Putamen (tissue), 1 donor: ENCODE data around the gene RASEF.

Experiments
- DNase-seq: peaks from one replicate; pipeline ENCODE4 v3.0.0-alpha.2; 2016; ENCODE audit warnings: low spot score

Gene RASEF

DNA sequence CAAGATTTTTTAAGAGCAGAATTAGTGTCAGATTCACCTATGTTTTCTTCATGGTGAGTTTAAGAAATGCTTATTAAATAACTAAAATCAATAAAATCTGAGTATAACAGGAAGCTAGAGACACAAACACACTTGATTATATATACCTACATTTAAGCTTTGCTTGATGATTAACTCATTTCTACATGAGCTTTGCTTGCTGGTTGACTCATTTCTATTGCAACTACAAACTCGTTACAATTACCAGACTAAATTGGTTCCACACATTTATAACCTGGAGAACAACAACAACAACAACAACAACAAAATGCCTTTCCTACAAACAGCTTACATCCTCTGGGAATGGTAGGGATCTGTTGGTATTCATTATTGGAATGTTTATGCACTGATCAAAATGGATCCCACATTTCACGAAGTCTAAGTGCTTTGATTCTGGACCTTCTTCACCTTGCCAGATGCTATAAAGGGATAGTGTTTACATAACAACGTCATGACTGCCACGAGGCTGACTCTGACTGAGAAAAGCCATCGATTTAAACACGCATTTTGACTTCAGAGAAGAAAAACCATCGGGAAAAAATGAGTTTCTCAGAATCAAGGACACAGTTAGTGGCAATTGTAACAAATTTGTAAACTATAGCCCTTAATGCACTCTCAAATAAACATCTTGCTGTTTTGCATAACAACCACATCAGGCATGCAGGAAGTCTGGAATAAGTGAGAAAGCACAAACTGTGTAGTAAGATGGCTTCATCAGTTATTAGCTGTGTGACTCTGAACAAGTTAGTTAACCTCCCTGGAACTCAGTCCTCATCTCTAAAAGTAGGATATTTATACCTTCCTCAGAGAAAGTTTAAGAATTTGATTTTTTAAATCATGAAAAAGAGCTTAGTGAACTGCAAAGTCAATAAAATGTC lies 49.8 kb downstream of the RASEF start:
- no peak for DNase-seq

GRCh38 chr9:83012168-83012921 lies 50.6 kb downstream of the RASEF start:
- DNase-seq = no peak

DNA sequence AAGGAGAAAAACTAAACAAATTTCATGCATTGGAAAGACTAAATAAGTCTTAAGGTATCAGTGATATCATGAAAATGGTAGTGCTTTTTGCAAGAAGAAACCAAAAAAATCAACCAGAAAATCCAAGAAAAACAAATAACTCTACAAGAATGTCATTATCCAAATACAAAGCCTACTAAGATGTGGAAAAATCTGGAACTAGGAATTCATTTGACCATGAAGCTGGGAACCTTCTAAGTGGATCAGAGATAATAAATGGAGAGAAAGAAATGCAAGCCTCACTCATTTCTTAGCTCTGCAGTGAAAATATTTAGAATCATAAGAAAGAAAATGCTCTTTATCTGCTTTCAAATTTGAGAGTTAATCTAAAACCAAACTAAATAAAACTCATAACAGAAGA lies 51.3 kb downstream of the RASEF start:
- no peak for DNase-seq

- DNase-seq = no peak
Observed at GRCh38 chr9:83007521-83008300, 55.2 kb downstream of the RASEF start.

DNA sequence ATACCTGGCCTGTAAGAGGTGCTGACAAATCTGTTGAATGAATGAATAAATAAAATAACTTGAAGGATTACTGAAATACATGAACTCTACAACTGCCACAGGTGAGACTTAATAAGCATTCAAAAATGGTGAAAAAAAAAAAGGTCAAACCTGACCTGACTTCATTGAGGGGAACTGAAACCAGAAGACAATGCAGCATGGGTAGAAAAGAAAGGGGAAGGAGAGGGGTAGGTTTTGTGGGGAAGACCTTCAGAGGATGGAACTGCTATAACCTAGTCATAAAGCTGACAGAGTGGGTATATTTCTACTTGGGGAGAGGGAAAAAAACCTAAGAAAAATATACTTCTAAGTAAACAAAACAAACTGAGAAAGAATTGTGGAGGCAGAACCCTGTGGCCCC lies 56.6 kb downstream of the RASEF start:
- DNase-seq = no peak

GRCh38 chr9:83005963-83006362 lies 57.0 kb downstream of the RASEF start:
- no peak for DNase-seq

DNA sequence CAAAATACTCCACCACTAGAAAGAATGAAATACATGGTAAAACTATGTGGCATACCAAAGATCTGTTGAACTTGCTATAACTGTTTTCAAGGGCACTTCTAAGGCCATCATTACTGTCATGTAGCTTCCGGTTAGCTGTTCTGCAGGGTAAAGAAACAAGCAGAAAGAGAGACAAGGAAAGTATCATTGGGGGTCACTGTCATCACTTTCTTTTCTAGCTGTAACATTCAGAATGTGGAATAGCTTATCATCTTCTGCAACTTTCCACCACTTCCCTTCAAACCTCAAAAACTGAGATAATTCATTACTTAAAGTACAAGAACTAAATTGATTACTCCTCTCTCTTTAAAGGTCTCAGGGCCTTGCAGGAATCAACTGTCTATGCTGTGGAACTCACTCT lies 57.6 kb downstream of the RASEF start:
- DNase-seq = no peak

GRCh38 chr9:83002329-83002728 lies 60.6 kb downstream of the RASEF start:
- no peak for DNase-seq

DNA sequence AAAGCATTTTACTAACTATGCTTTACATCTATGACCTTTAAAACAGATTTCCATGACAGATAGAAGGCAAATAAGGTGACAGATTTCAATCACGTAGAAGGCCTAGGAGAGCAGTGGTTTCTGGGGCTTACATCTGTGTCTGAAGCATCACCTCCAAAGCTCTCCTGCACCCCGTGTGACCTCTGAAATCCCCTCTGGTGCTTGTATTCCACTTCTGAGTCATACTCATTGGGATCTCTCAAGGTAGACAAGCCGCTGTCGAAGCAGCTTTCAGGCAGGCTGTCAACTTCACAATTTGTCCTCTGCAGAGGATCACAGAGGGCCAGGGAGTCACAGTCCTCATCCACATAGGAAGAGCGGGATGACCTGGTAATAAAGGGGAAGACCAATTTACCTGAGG lies 62.2 kb downstream of the RASEF start:
- no peak for DNase-seq

GRCh38 chr9:82998409-82998808 lies 64.5 kb downstream of the RASEF start:
- no peak for DNase-seq

DNA sequence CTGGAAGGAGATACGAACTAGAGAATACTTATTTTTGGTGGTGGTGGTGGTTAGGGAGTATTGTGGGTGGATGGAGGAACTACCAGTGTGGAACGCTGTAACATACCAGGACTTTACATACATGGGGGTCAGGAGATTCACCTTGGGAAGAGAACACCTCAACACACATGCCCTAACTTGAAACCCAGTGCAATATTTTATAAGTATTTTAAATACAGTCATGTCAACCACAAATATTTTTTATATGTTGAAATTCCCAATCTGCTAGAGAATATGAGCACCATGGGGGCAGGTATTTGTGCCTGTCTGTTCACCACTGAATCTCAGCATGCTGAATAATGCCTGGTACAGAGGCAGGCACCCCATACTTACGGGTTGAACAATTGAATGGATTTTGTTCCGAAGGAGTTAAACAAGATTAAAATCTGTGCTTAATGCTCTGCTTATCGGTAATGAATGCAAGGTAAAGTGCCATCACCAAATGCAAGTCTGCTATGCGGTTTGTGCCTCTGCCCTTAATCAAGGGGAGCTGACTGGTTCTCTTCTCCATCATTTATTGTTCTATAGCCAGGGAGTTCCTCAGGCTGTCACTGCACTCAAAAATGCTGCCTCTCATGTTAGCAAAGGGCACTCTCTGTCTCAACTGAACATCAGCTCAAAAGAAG lies 65.3 kb downstream of the RASEF start:
- no peak for DNase-seq

DNA sequence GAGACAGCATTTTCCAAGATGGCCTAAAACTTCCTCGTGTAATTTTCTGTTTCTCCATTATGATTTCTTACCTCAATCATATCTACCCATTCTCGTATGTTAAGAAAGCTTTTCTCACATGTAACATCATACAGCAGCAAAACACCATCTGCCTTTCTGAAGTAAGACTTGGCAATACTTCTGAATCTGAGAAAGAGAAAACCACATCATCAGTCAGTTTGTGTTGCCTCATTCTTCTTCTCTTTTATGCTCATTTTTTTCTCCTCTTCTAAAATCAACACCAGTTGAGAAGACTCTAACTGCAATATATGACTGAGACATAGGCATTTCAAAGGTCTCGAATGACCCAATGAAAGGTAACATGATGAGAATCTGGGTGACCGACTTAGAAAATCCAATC lies 66.0 kb downstream of the RASEF start:
- DNase-seq = no peak

DNA sequence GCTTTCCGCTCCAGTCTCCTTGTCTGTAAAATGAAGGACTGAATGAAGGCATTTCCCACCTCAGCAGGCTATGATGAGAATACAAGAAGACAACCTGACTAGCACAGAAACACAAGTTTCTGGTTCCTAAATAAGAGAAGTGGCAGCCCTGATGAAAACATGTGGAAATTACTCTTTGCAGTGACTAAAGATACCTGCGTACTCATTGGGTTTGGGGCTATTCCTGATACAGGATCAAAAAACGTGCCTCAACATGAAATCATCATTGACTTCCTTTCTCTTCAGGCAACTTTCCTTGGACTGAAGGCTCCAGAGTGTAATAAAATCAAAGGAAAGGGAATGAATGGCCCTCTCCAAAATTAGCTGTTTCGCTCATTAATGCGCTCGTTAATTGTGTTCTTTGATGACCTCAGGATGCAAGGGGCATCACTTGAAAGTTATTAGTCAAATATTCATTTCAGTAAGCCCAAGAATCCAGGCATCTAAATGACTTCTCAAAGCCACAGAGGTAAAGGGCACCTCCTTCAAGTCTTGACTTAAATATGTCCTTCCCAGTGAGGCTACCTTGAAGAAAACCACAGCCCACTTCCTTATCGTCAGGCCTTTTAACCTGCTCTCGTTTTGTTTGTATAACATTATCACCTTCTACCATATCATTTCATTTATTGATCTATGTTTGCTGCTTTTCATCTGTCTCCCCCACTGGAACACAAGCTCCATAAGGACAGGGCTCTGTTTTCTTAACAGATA lies 68.9 kb downstream of the RASEF start:
- no peak for DNase-seq

- DNase-seq = peak; percentile 10
Observed at GRCh38 chr9:82991671-82992070, 71.3 kb downstream of the RASEF start.

DNA sequence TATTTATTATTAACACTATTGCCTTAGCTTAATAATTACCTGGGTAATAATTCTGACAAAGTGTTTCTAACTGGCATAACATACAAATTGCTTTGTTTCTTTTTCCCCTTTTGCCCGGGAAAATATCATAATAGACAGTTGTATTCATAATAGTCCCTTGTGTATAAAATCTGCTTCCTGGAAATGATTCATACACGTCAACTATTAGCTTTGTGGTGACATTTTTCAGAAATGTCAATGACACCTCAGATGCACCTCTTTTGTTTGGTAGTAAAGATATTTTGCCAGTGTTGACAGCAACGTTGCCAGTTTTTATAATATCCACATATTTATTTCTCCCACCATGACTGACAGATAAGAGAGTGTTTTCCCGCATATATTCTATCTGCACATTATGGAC lies 73.0 kb downstream of the RASEF start:
- no peak for DNase-seq

GRCh38 chr9:82988488-82988887 lies 74.5 kb downstream of the RASEF start:
- DNase-seq = no peak

DNA sequence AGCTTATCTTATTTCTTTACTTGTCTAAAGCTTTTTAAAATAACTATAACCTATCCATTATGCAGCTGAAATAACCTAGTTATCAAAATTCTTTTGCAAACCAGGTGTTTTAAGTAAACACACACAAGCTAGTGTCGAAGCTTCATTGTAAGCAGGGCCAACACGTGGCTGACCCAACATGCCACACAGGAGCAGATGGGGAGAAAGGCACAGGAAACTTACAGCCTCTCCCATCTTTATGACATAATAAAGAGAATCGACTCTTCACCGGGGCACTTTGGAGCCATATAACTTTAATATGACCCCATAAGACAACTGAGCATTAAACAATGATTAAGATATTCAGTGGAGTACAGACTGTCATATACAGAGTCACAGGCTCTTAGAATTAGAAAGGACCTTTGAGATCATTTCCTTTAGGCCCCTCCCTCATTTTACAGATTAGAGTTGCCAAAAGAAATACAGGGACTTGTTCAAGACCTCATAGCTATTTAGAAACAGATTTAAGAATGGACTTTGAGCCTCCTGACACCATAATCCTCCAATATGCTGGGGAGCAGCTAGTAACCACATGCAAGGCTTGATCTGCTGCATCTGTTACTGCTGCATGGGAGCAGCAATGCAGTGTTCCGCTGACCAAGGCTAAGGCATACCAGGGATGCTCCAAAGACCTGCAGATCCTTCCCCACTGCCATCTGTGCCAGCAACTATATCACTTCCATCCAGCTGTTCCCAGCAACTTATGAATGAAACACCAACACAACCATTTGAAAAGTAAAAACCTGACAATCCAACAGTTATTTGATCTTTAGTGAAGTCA lies 75.4 kb downstream of the RASEF start:
- no peak for DNase-seq

- DNase-seq = no peak
Observed at GRCh38 chr9:82981552-82981951, 81.4 kb downstream of the RASEF start.

DNA sequence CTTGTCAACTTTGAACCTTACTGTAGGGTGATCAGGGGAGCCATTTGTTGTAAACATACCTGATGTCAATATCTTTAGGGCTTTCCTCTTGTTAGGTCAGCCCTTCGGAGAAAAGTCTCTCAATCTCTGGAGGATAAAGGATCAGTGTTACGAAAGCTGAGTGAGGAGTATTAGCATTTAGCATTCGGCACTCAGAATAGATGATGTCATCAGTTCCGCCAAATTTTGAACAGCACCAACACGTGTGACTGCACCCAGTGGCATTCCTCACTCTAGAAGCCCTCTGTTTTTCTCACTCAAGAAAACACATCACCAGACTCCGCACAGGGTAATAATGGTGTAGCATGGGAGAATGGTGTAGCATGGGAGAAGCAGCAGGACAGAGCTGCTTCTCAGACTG lies 87.8 kb downstream of the RASEF start:
- no peak for DNase-seq

DNA sequence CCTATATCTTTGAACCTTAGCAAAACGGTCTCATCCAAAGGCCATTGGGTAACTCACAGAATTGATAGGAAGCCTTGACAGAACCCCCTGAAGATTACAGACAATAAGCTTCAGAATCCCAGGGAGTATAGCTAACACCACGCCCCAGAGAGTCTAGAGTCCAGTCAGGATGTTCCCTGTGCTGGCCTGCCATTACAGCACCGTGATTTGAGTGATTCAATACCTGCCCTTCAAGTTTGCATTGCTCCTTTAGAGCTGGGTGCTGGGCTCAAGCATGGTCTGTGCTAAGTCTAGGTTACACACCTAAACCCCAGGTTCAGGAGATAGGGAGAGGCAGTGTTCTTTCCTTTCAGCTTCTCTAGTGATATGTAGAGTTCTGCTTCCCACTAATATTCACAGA lies 90.5 kb downstream of the RASEF start:
- no peak for DNase-seq
